GM08714 (cell line): ENCODE results near the gene KRTAP19-2.
"Not testable (repeated sequence)": the region's sequence is repeated elsewhere in the genome, so short reads cannot be mapped to it uniquely, and the experiment has no call there.

ENCODE experiments used
- H3K4me3 ChIP-seq: fragments of 200-500 bp; sonication (Bioruptor generic); 2 replicates; pipeline ENCODE4 v1.5.1; 2014; ENCODE audit warnings: mild to moderate bottlenecking, low read length, inconsistent platforms
- ZNF274 ChIP-seq: IDR thresholded peaks from 2 replicates; pipeline ENCODE4 v1.6.1; 2012; ENCODE audit warnings: mild to moderate bottlenecking, low read depth, low read length

Gene KRTAP19-2, protein sequence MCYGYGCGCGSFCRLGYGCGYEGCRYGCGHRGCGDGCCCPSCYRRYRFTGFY

DNA sequence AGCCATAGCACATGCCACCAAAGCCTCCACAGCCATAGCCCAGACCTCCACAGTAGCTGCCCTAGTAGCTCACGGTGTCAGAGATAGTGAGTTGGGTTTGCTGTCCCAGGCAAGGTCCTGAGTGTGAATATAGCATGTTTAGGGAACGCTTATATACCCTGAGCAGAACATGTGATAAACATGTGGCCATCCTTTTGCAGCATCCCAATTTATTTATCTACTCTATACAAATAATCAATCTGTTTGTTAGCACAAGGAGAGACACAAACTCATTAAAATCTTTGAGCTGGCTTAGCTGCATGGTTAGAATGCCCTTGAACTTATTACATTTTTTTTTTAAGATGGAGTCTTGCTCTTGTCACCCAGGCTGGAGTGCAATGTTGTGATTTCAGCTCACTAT, at the start of gene KRTAP19-2:
Gene KRTAP19-2 (minus strand): TSS at position 101 of the 400 bp plus-strand sequence. CDS start 88 bp downstream, at position 13.
- no peak within 1 kb of the TSS for H3K4me3 ChIP-seq
- TF ChIP-seq ZNF274 = no peak

DNA sequence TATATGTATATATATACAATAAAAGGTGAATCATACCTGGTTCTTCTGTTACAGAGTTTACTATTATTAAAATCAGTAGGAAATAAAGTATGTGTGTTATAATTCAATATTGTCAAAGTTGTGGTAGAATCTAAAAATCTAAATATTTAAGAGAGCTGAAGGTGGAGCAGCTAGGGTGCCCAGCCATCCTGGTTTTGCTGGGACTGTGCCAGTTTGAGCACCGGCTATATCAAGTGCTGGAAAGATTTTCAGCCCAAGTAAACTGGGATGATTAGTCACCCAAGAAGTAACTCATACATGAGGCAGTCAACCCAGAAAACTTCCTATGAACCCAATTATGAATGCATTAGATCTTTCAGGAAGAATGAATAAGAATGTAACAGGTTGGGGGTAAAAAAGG, 31.6 kb upstream of the KRTAP19-2 start:
- H3K4me3 ChIP-seq = no peak overlapping the region
- no peak for TF ChIP-seq ZNF274

DNA sequence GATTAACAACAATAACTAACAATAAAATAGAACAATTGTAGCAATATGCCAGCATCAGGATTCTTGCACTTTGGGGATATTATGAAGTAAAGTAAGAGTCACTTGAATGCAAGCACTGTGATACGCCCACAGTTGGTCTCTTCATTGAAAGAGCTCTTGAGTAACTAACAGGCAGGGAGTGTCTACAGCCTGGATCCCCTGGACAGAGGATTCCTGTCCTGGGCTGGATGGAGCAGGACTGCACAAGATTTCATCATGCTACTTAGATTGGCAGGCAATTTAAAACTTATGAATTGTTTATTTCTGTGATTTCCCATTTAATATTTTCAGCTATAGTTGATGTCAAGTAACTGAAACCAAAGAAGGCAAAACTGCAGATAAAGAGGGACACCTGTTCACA, 28.4 kb upstream of the KRTAP19-2 start:
- no peak overlapping the region for H3K4me3 ChIP-seq
- TF ChIP-seq ZNF274 = no peak

DNA sequence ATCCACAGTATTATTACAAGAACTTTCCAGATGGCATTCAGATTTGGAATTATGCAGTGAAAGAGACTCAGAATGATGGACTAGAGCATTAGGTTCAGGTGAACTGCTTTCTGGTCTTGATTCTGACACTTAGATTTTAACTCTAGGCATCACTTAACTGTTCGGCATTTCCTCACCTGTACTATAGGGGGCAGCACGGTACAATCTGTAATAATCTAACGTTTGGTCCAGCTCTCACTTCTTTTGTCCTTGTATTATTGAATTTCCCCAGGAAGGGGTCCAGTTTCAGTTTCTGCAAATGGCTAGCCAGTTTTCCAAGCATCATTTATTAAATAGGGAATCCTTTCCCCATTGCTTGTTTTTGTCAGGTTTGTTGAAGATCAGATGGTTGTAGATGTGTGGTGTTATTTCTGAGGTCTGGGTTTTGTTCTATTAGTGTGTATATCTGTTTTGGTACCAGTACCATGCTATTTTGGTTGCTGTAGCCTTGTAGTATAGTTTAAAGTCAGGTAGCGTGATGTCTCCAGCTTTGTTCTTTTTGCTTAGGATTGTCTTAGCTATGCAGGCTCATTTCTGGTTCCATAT, 18.5 kb upstream of the KRTAP19-2 start:
- not testable (repeated sequence) for H3K4me3 ChIP-seq

DNA sequence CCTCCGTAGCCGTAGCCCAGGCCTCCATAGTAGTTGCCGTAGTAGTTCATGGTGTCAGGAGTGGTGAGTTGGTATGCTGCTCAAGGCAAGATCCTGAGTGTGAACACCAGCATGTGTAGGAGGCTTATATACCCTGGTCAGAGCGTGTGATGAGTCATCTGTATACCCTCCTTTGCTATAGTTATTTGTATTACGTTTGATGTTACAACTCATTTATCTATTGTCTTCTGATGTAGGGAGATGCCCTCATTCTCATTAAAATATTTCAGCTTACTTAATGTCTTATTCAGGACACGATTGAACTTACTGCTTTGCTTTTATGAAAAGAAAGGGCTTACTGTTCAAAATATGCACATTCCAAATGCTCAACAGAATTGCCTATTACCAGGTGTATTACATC, 14.8 kb upstream of the KRTAP19-2 start, which contains the start of gene KRTAP19-5:
Gene KRTAP19-5 (minus strand): TSS at position 101 of the 400 bp plus-strand sequence. CDS start 51 bp downstream, at position 50.
- no peak within 1 kb of the TSS for H3K4me3 ChIP-seq
- no peak for TF ChIP-seq ZNF274

DNA sequence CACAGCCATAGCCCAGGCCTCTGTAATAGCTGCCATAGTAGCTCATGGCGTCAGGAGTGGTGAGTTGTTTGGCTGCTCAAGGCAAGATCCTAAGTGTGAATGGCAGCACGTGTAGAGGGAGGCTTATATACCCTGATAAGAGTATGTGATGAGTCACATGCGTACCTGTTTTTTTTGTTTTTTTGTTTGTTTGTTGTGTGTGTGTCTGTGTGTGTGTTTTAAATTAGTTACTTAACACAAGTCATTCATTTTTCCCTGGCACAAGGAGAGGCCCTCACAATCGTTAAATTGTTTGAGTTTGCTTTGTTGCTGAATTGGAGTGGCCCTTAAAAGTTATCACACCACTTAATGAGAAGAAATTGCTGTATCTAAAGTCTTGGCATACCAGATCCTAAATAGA, 9.8 kb upstream of the KRTAP19-2 start, which contains the start of gene KRTAP19-4:
Gene KRTAP19-4 (minus strand): TSS at position 101 of the 400 bp plus-strand sequence. CDS start 55 bp downstream, at position 46.
- no peak for TF ChIP-seq ZNF274
- H3K4me3 ChIP-seq = no peak within 1 kb of the TSS

DNA sequence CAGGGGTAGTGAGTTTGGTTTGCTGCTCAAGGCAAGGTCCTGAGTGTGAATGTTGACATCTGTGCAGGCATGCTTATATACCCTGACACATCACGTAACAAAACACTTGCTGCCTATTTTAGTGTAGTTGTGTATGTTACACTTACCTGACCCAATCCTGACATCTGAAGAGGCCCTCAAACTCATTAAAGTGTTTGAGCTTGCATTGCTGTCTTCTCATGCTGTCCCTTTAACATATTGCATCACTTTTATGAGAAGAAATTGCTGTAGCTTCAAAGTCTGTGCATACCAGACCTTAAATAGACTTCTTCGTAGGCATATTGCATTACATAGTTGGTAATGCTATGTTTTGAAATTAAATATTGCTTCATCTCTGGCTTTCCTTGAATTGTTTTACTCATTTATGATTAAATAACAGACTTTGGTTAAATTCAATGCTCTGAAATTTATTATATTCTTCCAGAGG, 4.8 kb upstream of the KRTAP19-2 start, which contains the start of gene KRTAP19-3:
Gene KRTAP19-3 (minus strand): TSS at position 51 of the 466 bp plus-strand sequence. CDS start 56 bp downstream, outside the sequence.
- H3K4me3 ChIP-seq = no peak within 1 kb of the TSS
- TF ChIP-seq ZNF274 = no peak

DNA sequence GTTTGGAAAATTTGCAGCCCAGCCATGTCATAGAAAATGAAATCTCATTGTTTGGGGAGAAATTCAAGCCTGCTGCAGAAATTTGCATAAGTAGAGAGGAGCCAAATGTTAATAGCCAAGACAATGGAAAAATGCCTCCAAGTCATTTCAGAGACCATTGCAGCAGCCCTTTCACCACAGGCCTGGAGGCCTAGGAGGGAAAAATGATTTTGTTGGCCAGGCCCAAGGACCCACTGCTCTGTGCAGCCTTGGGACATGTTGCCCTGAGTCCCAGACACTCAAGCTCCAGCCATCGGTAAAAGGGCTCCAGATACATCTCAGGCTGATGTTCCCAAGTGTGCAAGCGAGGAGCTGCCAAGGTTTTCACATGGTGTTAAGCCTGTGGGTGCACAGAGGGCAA, 1.1 kb downstream of the KRTAP19-2 start:
- no peak for TF ChIP-seq ZNF274
- H3K4me3 ChIP-seq = no peak overlapping the region

DNA sequence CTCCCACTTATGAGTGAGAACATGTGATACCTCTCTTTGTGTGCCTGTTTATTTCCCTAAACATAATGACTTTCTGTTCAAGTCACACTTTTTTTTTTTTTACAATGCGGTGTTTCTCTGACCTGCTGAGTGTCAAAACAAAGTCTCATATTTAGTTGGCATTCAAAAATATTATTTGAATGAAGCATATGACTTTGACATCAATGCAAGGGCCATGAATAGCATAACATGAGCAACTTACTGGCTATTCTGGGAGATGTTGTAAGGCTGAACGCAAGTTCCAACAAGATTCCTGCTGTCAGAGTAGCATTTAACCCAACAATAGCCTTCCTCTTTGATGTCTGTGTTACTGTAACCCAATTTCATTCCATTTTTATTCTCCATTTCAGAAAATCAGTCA, 5.1 kb downstream of the KRTAP19-2 start:
- no peak for TF ChIP-seq ZNF274
- H3K4me3 ChIP-seq = no peak overlapping the region

DNA sequence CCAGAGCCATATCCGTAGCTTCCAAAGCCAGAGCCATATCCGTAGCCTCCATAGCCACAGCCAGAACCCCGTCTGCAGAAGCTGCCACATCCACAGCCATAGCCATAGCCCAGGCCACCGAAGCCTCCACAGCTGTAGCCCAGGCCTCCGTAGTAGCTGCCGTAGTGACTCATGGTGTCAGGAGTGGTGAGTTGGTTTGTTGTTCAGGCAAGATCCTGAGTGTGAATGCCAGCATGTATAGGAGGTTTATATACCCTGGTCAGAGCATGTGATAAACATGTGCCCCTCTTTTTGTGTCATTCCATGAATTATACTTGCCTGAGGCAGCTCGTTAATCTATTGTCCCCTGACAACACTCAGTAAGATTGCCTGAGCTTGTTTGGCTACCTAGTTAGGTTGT, 7.1 kb downstream of the KRTAP19-2 start, which contains the start of gene KRTAP19-1:
Gene KRTAP19-1 (minus strand): TSS at position 223 of the 400 bp plus-strand sequence. CDS start 50 bp downstream, at position 173.
- no peak within 1 kb of the TSS for H3K4me3 ChIP-seq
- no peak for TF ChIP-seq ZNF274

DNA sequence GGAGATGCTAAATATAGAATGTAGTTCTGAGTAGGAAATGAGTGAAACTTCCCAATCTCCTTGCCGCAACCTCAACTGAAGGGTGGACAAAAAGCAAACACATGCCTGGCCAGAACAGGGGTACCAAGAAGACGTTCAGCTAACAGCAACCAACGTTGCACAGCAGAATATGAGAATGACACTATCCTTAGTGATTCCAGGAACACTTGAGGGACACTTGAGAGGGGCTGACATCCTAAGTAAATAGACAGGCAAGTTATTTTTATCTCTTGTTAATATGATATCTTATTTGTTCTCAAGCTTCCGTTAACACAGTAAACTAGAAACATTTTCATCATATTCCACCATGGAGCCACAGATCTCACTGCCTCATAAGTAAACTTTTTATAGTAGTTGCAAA, 8.0 kb downstream of the KRTAP19-2 start:
- TF ChIP-seq ZNF274 = no peak
- no peak overlapping the region for H3K4me3 ChIP-seq

DNA sequence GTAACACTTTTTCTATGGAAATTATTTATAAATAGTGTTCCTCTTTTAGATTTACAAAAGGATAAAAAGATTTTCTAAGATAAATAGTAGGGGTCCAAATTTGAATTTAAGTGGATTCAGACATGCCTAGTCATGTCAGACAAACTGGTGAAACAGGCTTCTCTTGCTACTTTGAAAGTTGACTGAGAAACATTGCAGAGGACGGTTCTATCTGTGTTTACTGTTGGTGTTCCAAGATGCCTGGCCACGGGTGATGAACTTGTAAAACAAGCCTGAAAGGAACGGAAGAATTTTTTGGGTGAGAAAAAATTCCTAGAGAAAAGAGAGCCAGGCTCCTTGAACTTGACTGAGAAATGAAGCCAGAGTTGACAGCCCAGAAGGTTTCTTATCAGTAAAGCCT, 9.2 kb downstream of the KRTAP19-2 start:
- H3K4me3 ChIP-seq = no peak overlapping the region
- TF ChIP-seq ZNF274 = no peak

DNA sequence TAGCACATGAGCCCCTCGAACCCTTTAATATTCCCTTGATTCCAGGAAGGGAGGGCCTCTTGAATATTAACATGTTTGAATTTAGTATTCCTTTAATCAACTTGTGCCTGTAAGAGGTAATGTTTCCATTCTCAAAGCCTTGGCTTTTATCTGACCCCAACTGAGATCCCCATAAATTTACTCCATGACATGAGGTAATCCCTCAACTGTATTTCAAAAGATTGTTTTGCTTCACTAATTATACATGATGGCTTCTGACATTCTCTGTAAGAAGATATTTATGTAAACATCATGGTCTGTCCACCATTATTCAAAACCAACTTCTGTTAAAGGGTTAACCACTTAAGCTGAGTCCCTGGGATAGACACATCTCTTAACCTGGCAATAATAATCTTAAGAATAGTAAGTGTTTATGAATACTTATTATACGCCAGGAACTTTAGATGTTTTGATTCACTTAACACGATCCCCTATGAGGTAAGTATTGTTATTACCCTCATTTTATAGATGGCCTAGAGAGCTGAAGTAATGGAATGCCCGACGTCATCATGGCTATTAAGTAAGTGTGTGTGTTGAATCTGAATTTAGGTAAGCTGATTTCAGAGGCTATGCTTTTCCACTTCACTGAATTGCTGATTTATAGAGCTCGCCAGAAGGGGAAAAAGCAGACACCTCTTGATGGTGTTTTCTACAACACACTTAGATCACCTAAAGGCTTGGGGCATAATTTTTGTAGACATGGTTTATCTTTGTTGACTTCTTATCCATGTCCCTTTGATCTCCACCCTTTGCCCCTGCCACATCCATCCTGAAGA, 18.1 kb downstream of the KRTAP19-2 start:
- no peak for TF ChIP-seq ZNF274
- no peak overlapping the region for H3K4me3 ChIP-seq

DNA sequence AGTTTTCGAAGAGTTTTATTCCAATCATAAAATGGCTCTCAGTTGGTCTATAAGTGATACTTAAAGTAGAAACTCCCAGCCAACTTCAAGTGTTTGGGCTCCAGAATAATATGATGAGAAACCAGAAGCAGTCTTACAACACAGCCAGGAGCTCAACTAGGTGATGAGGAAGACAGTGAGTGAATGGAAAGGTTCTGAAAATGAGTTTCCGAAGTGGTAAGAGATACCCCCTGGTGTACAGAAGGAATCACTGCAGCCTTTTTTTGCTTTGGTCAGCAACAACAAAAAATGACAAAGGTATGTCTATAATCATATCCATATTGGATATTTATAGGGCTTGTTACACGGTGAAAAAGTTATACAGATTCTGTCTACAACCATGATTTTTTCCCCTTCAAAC, 23.5 kb downstream of the KRTAP19-2 start:
- no peak for TF ChIP-seq ZNF274
- no peak overlapping the region for H3K4me3 ChIP-seq

DNA sequence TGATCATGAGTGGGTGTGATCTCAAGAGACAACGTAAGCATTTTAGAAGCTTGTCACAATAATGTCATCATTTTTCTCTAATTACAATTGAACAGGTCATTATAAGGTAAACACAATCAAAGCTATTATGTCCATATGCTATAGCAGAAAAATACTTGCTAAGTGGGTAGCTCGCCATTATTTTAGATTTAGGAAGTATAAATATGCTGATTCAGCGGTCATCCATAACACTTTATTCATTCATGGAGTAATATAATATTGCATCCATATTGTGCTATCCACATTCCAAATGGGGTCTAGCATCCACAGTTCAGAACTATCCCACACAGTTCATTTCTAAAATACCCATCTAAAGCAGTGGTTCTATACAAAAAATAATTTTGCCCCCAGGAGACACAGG, 38.7 kb downstream of the KRTAP19-2 start:
- no peak for TF ChIP-seq ZNF274
- no peak overlapping the region for H3K4me3 ChIP-seq
